ENCODE measurements around the gene PPT1.

Gene PPT1

GRCh38 chr1:40096977-40097782 lies at the start of gene PPT1:
TSS of gene PPT1 (minus strand) at chr1:40097252. CDS start at chr1:40097238, 14 bp downstream.
- ATAC-seq (peak; percentile 94), DNase-seq (peak; percentile 73 to 75)
- Mint-ChIP-seq H3K4me1 (peaks cover 36% of the 10 kb centered on the region), H3K27me3 (peaks cover 6% of the 10 kb centered on the region), H3K4me3 (peak within 1 kb of the TSS; percentile 96 to 98), H3K27ac (peak within 1 kb of the TSS; percentile 97 to 98), H3K9me3 (peaks cover 0 to 2% of the 10 kb centered on the region in 2 donors)

GRCh38 chr1:40143891-40144575 lies 47.0 kb upstream of the PPT1 start:
- DNase-seq, result peak; percentile 50 to 60
- H3K27ac Mint-ChIP-seq, result no peak overlapping the region
- H3K4me3 Mint-ChIP-seq, result no peak overlapping the region
- ATAC-seq, result peak; percentile 88
- peaks cover 31% of the 10 kb centered on the region for H3K27me3 Mint-ChIP-seq
- peaks cover 8% of the 10 kb centered on the region for H3K4me1 Mint-ChIP-seq
- no peaks in the 10 kb centered on the region for H3K9me3 Mint-ChIP-seq

- Mint-ChIP-seq H3K4me3 (no peak overlapping the region), H3K4me1 (peaks cover 8% of the 10 kb centered on the region), H3K9me3 (no peaks in the 10 kb centered on the region), H3K27me3 (peaks cover 25% of the 10 kb centered on the region), H3K27ac (no peak overlapping the region)
- DNase-seq, result no peak
- ATAC-seq, result no peak
Measured at GRCh38 chr1:40141878-40142535, 45.0 kb upstream of the PPT1 start.

GRCh38 chr1:40140211-40140973 lies 43.3 kb upstream of the PPT1 start:
- Mint-ChIP-seq H3K27me3 (peaks cover 19% of the 10 kb centered on the region), H3K4me1 (peaks cover 8% of the 10 kb centered on the region), H3K4me3 (no peak overlapping the region), H3K27ac (no peak overlapping the region), H3K9me3 (no peaks in the 10 kb centered on the region)
- no peak for DNase-seq
- no peak for ATAC-seq

- H3K27me3 Mint-ChIP-seq, result peaks cover 10% of the 10 kb centered on the region
- no peaks in the 10 kb centered on the region for H3K9me3 Mint-ChIP-seq
- ATAC-seq, result no peak
- no peak overlapping the region for H3K4me3 Mint-ChIP-seq
- H3K4me1 Mint-ChIP-seq, result no peaks in the 10 kb centered on the region
- no peak overlapping the region for H3K27ac Mint-ChIP-seq
- DNase-seq, result no peak
Measured at GRCh38 chr1:40133839-40134238, 36.8 kb upstream of the PPT1 start.

- Mint-ChIP-seq H3K27me3 (peaks cover 10% of the 10 kb centered on the region), H3K9me3 (no peaks in the 10 kb centered on the region), H3K27ac (no peak overlapping the region), H3K4me1 (no peaks in the 10 kb centered on the region), H3K4me3 (no peak overlapping the region)
- DNase-seq, result no peak
- no peak for ATAC-seq
Measured at GRCh38 chr1:40133312-40133665, 36.2 kb upstream of the PPT1 start.

GRCh38 chr1:40132383-40133311 lies 35.6 kb upstream of the PPT1 start:
- H3K9me3 Mint-ChIP-seq, result no peaks in the 10 kb centered on the region
- ATAC-seq, result no peak
- no peaks in the 10 kb centered on the region for H3K4me1 Mint-ChIP-seq
- H3K27me3 Mint-ChIP-seq, result peaks cover 10% of the 10 kb centered on the region
- no peak overlapping the region for H3K4me3 Mint-ChIP-seq
- no peak for DNase-seq
- H3K27ac Mint-ChIP-seq, result no peak overlapping the region

GRCh38 chr1:40130892-40131291 lies 33.8 kb upstream of the PPT1 start:
- Mint-ChIP-seq H3K27me3 (peaks cover 10% of the 10 kb centered on the region), H3K4me1 (no peaks in the 10 kb centered on the region), H3K4me3 (no peak overlapping the region), H3K9me3 (no peaks in the 10 kb centered on the region), H3K27ac (no peak overlapping the region)
- ATAC-seq, result no peak
- DNase-seq, result no peak

- no peak overlapping the region for H3K4me3 Mint-ChIP-seq
- no peak for ATAC-seq
- no peaks in the 10 kb centered on the region for H3K4me1 Mint-ChIP-seq
- H3K27me3 Mint-ChIP-seq, result no peaks in the 10 kb centered on the region
- no peak for DNase-seq
- no peaks in the 10 kb centered on the region for H3K9me3 Mint-ChIP-seq
- H3K27ac Mint-ChIP-seq, result no peak overlapping the region
Measured at GRCh38 chr1:40122855-40123254, 25.8 kb upstream of the PPT1 start.

GRCh38 chr1:40120128-40120527 lies 23.1 kb upstream of the PPT1 start:
- peaks cover 11% of the 10 kb centered on the region for H3K27me3 Mint-ChIP-seq
- H3K9me3 Mint-ChIP-seq, result no peaks in the 10 kb centered on the region
- no peaks in the 10 kb centered on the region for H3K4me1 Mint-ChIP-seq
- ATAC-seq (no peak), DNase-seq (no peak)
- no peak overlapping the region for H3K27ac Mint-ChIP-seq
- H3K4me3 Mint-ChIP-seq, result no peak overlapping the region

GRCh38 chr1:40114400-40114799 lies 17.3 kb upstream of the PPT1 start:
- Mint-ChIP-seq H3K9me3 (peaks cover 12 to 26% of the 10 kb centered on the region in 2 donors), H3K27me3 (peaks cover 33% of the 10 kb centered on the region), H3K27ac (no peak overlapping the region), H3K4me3 (no peak overlapping the region), H3K4me1 (no peaks in the 10 kb centered on the region)
- ATAC-seq (no peak), DNase-seq (no peak)

GRCh38 chr1:40110389-40110788 lies 13.3 kb upstream of the PPT1 start:
- Mint-ChIP-seq H3K9me3 (peaks cover 20 to 33% of the 10 kb centered on the region in 2 donors), H3K27me3 (peaks cover 32% of the 10 kb centered on the region), H3K4me3 (no peak overlapping the region), H3K27ac (no peak overlapping the region), H3K4me1 (no peaks in the 10 kb centered on the region)
- DNase-seq, result no peak
- ATAC-seq, result no peak

- DNase-seq (no peak), ATAC-seq (no peak)
- Mint-ChIP-seq H3K27me3 (peaks cover 21% of the 10 kb centered on the region), H3K27ac (no peak overlapping the region), H3K9me3 (peaks cover 23 to 33% of the 10 kb centered on the region in 2 donors), H3K4me3 (no peak overlapping the region), H3K4me1 (no peaks in the 10 kb centered on the region)
Measured at GRCh38 chr1:40107290-40107959, 10.4 kb upstream of the PPT1 start.

GRCh38 chr1:40105028-40105427 lies 8.0 kb upstream of the PPT1 start:
- Mint-ChIP-seq H3K9me3 (peaks cover 11 to 20% of the 10 kb centered on the region in 2 donors), H3K27ac (no peak overlapping the region), H3K4me1 (no peaks in the 10 kb centered on the region), H3K4me3 (no peak overlapping the region), H3K27me3 (peaks cover 20% of the 10 kb centered on the region)
- no peak for ATAC-seq
- no peak for DNase-seq

Data from stimulated activated naive CD8-positive, alpha-beta T cell treated with anti-CD3 and anti-CD28 coated beads, Interleukin-15, amount 100 ng/mL, for 72 hours (primary cell).